ENCODE results near the gene HSPA8. TPM values are rescaled to one million over a fixed set of nuclear protein-coding genes. Genes with fewer than 3 reads are reported as not detected.

Gene HSPA8
- total RNA-seq, 1 donor from 2014 or later = 4,132 TPM

DNA sequence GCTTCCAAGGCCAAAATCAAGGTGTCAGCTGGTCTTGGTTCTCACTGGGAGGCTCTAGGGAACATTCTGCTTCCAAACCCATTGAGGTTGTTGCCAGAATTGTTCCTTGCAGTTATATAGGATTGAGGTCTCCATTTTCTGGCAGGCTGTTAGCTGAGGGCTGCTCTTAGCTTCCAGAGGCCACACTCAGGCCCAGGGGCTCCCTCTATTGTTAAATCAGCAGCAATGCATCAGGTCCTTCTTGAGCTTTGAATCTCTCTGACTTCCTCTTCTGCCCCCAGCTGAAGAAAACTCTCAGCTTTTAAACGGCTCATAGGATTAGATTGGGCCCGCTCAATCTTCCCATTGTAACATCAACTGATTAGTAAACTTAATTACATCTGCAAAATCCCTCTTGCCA lies 41.0 kb downstream of the HSPA8 start:
- peak; percentile 9 for DNase-seq (ENCODE audit: low spot score)
- Mint-ChIP-seq H3K27ac (no peak overlapping the region), H3K9me3 (no peaks in the 10 kb centered on the region), H3K4me3 (no peak overlapping the region), H3K36me3 (ENCODE audit: low read depth) (no peaks in the 10 kb centered on the region), H3K27me3 (ENCODE audit: insufficient read depth) (peaks cover 24% of the 10 kb centered on the region), H3K4me1 (ENCODE audit: low read depth) (peaks cover 10% of the 10 kb centered on the region)
- intact Hi-C loops (cut with micrococcal nuclease) = loop anchor here (1.0 to 5.0 kb wide), 3 partner anchors 39 to 389 kb away; partner anchors contain the start of gene BSX

DNA sequence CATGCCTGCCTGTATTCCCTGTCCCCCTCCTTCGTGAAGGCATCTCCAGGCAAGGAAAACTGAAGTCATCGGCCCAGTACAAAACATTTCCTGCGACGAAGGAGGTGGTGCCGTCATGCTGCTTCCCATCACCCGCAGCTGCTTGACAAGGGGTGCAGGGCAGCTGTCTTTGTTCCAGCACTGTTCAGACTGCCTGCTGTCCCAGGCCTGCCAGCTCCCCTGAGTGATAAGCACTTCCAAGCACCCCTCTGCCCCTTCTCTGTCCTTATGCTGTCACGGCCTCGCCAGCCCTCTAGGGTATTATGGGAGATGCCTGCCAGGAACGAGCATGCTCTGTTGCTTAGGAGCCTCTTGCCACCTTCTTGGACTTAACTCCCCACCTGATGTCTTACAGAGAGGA lies 43.2 kb downstream of the HSPA8 start:
- no peak for DNase-seq (ENCODE audit: low spot score)
- Mint-ChIP-seq H3K27me3 (ENCODE audit: insufficient read depth) (peaks cover 22% of the 10 kb centered on the region), H3K4me3 (no peak overlapping the region), H3K9me3 (no peaks in the 10 kb centered on the region), H3K27ac (no peak overlapping the region), H3K4me1 (ENCODE audit: low read depth) (peaks cover 10% of the 10 kb centered on the region), H3K36me3 (ENCODE audit: low read depth) (no peaks in the 10 kb centered on the region)
- intact Hi-C loops (cut with micrococcal nuclease) = no loop called here

DNA sequence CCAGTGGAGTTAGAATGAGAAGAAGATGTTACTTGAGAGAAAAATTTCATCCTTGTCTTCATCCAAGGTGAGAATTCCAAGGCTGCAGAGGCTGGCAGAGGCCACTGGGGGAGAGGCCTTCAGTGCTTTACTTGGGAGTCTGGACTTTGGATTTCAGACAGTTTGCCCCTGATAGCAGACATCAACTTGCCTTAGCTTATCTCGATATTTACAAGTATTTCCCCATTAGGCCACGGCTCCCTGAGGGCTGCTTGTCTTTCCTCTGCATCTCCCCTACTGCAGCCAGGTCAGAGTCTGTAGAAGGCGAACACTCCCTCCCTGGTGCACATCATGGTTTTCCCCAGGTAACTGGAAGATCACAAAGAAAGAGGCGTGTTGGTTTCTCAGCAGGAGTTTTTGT lies 50.4 kb downstream of the HSPA8 start:
- H3K9me3 Mint-ChIP-seq = no peaks in the 10 kb centered on the region
- no peaks in the 10 kb centered on the region for H3K36me3 Mint-ChIP-seq (ENCODE audit: low read depth)
- H3K4me1 Mint-ChIP-seq (ENCODE audit: low read depth) = no peaks in the 10 kb centered on the region
- no peak overlapping the region for H3K4me3 Mint-ChIP-seq
- no peak for DNase-seq (ENCODE audit: low spot score)
- H3K27ac Mint-ChIP-seq = no peak overlapping the region
- H3K27me3 Mint-ChIP-seq (ENCODE audit: insufficient read depth) = peaks cover 12% of the 10 kb centered on the region
- intact Hi-C loops (cut with micrococcal nuclease) = no loop called here

Other genes starting within 250 kb of the HSPA8 start
- gene CRTAM, start 223.6 kb downstream of the HSPA8 start, total RNA-seq = 8.5 and 8.7 TPM in 2 replicates
- 0.71 and 0.91 TPM in 2 replicates for gene JHY, start 179.4 kb downstream of the HSPA8 start, total RNA-seq
- not detected in 2 replicates for gene BSX, start 80.3 kb downstream of the HSPA8 start, total RNA-seq
- gene CLMP, start 133.1 kb upstream of the HSPA8 start, total RNA-seq = not detected in 2 replicates